Pancreas (tissue), 10 donors: Measurements from ENCODE around the gene NIPAL1. TPM values are rescaled to one million over a fixed set of nuclear protein-coding genes. Genes with fewer than 3 reads are reported as not detected.
A peak's percentile ranks its signal among the peaks of the same experiment; 100 is the strongest.

Experiments
- ATAC-seq, 4 donors: fragments of 200-7000 bp; cut with Tn5 transposase; one replicate each; pipeline versions ENCODE4 v1.8.0 to v1.9.1; 2020; ENCODE audit warnings: mild to moderate bottlenecking in 4 of 4, moderate library complexity in 4 of 4
- DNase-seq, 6 donors: peaks; one replicate each; pipeline ENCODE4 v3.0.0-alpha.2; 2020
- FAIRE-seq: peaks from 2 replicates; lab custom pipeline; 2012; peaks lifted over from hg19 to GRCh38; lab: Jason Lieb, UNC
- H3K27ac ChIP-seq, 4 donors: fragments of 200-600 bp; sonication (generic); 1 replicate in 3 of 4; 2 replicates in 1 of 4; pipeline versions ENCODE4 v1.5.0 to v1.8.0; 2020
- H3K27me3 ChIP-seq, 4 donors: fragments of 200-600 bp; one replicate each; pipeline ENCODE4 v1.8.0; 2021
- H3K36me3 ChIP-seq, 3 donors: fragments of 200-600 bp; sonication (generic) in 1 of 3; one replicate each; pipeline versions ENCODE4 v1.5.0 to v1.8.0; 2020 to 2021
- H3K4me1 ChIP-seq, 3 donors: fragments of 200-600 bp; one replicate each; pipeline ENCODE4 v1.8.0; 2021
- H3K4me3 ChIP-seq, 4 donors: fragments of 200-600 bp; sonication (generic) in 2 of 4; one replicate each; pipeline versions ENCODE4 v1.5.0 to v1.8.0; 2020 to 2021
- H3K9me3 ChIP-seq, 4 donors: fragments of 200-600 bp; one replicate each; pipeline ENCODE4 v1.8.0; 2021
- WGBS, 2 donors: extraction: QIAGEN DNeasy Blood & Tissue Kit; methylation state at CpG; one replicate each; pipeline ENCODE4 v1.1.7; 2013; 5-methylcytosine and 5-hydroxymethylcytosine counted together
- intact Hi-C, 3 donors: fragments of 100-400 bp; cut with DNase I; formaldehyde crosslinking; loops; one replicate each; pipeline versions ENCODE4 v1.11.1 to v1.14.2; 2022
- polyA plus RNA-seq, 2 donors: library from polyadenylated mRNA; stranded (reverse); fragments of 200-250 nt; gene quantifications; one replicate each; pipeline ENCODE4 v1.2.3, GENCODE V29; 2013
- total RNA-seq, 6 donors: library from RNA; stranded (reverse); fragmentation: NEBNext Ultra II Directional in 4 of 6; extraction: Animal tissue kit (Norgen Biotek cat#: 25700) in 4 of 6; gene quantifications; one replicate each; pipeline versions ENCODE4 v1.2.1 to v1.2.4, GENCODE V29; 2021 to 2023
- TF ChIP-seq, protein P1 (sequence below), 4 donors: fragments of 200-600 bp; sonication (generic) in 3 of 4; IDR thresholded peaks; one replicate each; pipeline versions ENCODE4 v1.5.0 to v1.8.0; 2021; ENCODE audit warnings: antibody characterized with exemption in 4 of 4
- donor health status: healthy with polysubstance abuse.
- donor health status: DM: no; HTN: no; CAD: no; lungs with moderate emphysema.
- donor health status: DM: no; HTN: no; CAD: no.
- donor health status: control.
- donor health status: control.
- donor health status: Bipolar disorder and iron deficiency.
- donor health status: DM: yes; HTN: yes; CAD: no.
- donor health status: DM: no; HTN: no; CAD: no.
- donor health status: DM: no; HTN: no; CAD: no.
- donor health status: DM: yes; HTN: yes; CAD: no.

Gene NIPAL1
- total and polyA plus RNA-seq, 8 donors, result 0.96 to 4.4 (median 2.2) TPM

DNA sequence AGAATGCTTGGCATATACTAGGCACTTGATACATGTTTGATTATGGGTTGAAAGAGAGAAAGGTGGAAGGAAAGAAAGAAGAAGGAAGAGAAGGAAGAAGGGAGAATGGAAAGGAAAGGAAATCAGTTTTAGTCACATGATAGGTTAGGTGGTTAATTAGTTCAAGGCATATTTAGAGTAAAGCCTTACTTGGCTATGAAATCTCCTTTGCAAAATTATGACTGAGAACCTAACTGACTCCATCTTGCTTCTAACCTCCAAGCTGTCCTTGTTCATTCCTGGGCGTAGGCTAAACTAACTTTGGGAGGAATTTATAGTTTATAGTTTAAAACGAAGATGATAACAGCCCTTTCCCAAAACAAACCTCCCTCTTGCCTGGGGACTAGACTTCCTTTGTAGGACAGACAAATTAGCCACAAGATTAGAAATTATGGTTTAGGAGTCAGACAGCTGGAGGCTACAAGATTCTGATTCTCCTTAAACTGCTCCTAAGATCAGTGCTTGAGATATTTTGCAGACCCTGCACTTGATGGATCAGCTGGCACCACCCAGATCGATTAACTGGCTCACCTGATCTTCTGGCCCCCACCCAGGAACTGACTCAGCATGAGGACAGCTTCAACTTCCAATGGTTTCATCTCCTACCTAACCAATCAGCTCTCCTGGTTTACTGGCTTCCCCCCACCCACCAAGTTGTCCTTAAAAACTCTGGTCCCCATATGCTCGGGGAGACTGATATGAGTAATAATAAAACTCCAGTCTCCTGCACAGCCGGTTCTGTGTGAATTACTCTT lies 62.5 kb downstream of the NIPAL1 start:
- DNase-seq (peak in 3 of 6 donors; percentile 6 to 34 (median 32)), FAIRE-seq (no peak), ATAC-seq (peak in 2 of 4 donors; percentile 29 to 38)
- intact Hi-C loops, result no loop called here
- peak overlapping the region in 2 of 4 donors; percentile 26 to 32 for H3K27ac ChIP-seq
- H3K4me3 ChIP-seq, result no peak overlapping the region
- H3K4me1 ChIP-seq, result peaks cover 0 to under 1% (median 0%) of the 10 kb centered on the region in 3 donors
- 34 to 47% methylated on average over 5 of the region's 5 CpGs for WGBS, 2 donors
- H3K9me3 ChIP-seq, result no peaks in the 10 kb centered on the region
- H3K36me3 ChIP-seq, result no peaks in the 10 kb centered on the region
- H3K27me3 ChIP-seq, result no peaks in the 10 kb centered on the region
- TF ChIP-seq, protein P1, sequence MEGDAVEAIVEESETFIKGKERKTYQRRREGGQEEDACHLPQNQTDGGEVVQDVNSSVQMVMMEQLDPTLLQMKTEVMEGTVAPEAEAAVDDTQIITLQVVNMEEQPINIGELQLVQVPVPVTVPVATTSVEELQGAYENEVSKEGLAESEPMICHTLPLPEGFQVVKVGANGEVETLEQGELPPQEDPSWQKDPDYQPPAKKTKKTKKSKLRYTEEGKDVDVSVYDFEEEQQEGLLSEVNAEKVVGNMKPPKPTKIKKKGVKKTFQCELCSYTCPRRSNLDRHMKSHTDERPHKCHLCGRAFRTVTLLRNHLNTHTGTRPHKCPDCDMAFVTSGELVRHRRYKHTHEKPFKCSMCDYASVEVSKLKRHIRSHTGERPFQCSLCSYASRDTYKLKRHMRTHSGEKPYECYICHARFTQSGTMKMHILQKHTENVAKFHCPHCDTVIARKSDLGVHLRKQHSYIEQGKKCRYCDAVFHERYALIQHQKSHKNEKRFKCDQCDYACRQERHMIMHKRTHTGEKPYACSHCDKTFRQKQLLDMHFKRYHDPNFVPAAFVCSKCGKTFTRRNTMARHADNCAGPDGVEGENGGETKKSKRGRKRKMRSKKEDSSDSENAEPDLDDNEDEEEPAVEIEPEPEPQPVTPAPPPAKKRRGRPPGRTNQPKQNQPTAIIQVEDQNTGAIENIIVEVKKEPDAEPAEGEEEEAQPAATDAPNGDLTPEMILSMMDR (IDR thresholded peaks at IDR 0.05), result no peak

GRCh38 chr4:48079972-48080391 lies 63.4 kb downstream of the NIPAL1 start:
- H3K9me3 ChIP-seq, result no peaks in the 10 kb centered on the region
- 52 to 79% methylated on average over 3 of the region's 3 CpGs for WGBS, 2 donors
- no peaks in the 10 kb centered on the region for H3K27me3 ChIP-seq
- ATAC-seq (peak; percentile 51 to 62 (median 59)), DNase-seq (no peak), FAIRE-seq (no peak)
- TF ChIP-seq, protein P1 (IDR thresholded peaks at IDR 0.05), result no peak
- no peaks in the 10 kb centered on the region for H3K4me1 ChIP-seq
- intact Hi-C loops, result loop anchor here in 2 of 3 donors (10.0 kb wide), 3 partner anchors 65 to 405 kb away; partner anchors contain the start of genes CNGA1 (in 1 of the 2) and NIPAL1 (in 1 of the 2)
- no peak overlapping the region for H3K4me3 ChIP-seq
- H3K36me3 ChIP-seq, result no peaks in the 10 kb centered on the region
- H3K27ac ChIP-seq, result peak overlapping the region in 3 of 4 donors; percentile 2 to 32 (median 26)

GRCh38 chr4:48081196-48081595 lies 64.6 kb downstream of the NIPAL1 start:
- Histone ChIP-seq H3K4me3 (no peak overlapping the region), H3K4me1 (no peaks in the 10 kb centered on the region), H3K36me3 (no peaks in the 10 kb centered on the region), H3K9me3 (no peaks in the 10 kb centered on the region), H3K27me3 (no peaks in the 10 kb centered on the region), H3K27ac (no peak overlapping the region)
- no peak for DNase-seq
- 47 to 62% methylated on average over 1 of the region's 1 CpG for WGBS, 2 donors
- intact Hi-C loops, result loop anchor here in 2 of 3 donors (10.0 kb wide), 3 partner anchors 66 to 406 kb away; partner anchors contain the start of genes CNGA1 (in 1 of the 2) and NIPAL1 (in 1 of the 2)
- no peak for FAIRE-seq
- TF ChIP-seq, protein P1 (IDR thresholded peaks at IDR 0.05), result no peak
- ATAC-seq, result no peak

- WGBS, 2 donors, result 73 to 76% methylated on average over 2 of the region's 2 CpGs
- TF ChIP-seq, protein P1 (IDR thresholded peaks at IDR 0.05), result no peak
- Histone ChIP-seq H3K27me3 (no peaks in the 10 kb centered on the region), H3K4me1 (no peaks in the 10 kb centered on the region), H3K27ac (no peak overlapping the region), H3K9me3 (no peaks in the 10 kb centered on the region), H3K4me3 (no peak overlapping the region), H3K36me3 (no peaks in the 10 kb centered on the region)
- intact Hi-C loops, result loop anchor here in 2 of 3 donors (10.0 kb wide), 3 partner anchors 68 to 408 kb away; partner anchors contain the start of genes CNGA1 (in 1 of the 2) and NIPAL1 (in 1 of the 2)
- no peak for ATAC-seq
- no peak for FAIRE-seq
- DNase-seq, result no peak
These were observed 66.4 kb downstream of the NIPAL1 start for GRCh38 chr4:48082956-48083355.
